ENCODE data around the gene DSCAML1. TPM values are rescaled to one million over a fixed set of nuclear protein-coding genes. Genes with fewer than 3 reads are reported as not detected.

DSCAML1 gene
- total RNA-seq, 1 experiment from 2014 or later, result not detected

GRCh38 chr11:117411736-117412135, 385.3 kb downstream of the DSCAML1 start:
- no peak for ATAC-seq
- no peaks in the 10 kb centered on the region for H3K9me3 ChIP-seq (ENCODE audit: low read length)
- no peaks in the 10 kb centered on the region for H3K9me2 ChIP-seq (replicated peaks; ENCODE audit: low read length)
- DNase-seq, result no peak
- H3F3A ChIP-seq (ENCODE audit: low read length, unreplicated experiment), result no peaks in the 10 kb centered on the region
- H3K36me3 ChIP-seq (ENCODE audit: low read depth, low read length), result peaks cover 10% of the 10 kb centered on the region; the same call in 1 of the 2 replicates
- H3K4me2 ChIP-seq (ENCODE audit: low read length), result no peak overlapping the region
- H3K27me3 ChIP-seq (ENCODE audit: low read length), result no peaks in the 10 kb centered on the region
- H2AFZ ChIP-seq (ENCODE audit: low read length), result no peak overlapping the region
- ChIA-PET POLR2A (ENCODE audit: unreplicated experiment) (no interaction called here), CTCF (no interaction called here)
- H4K20me1 ChIP-seq (ENCODE audit: low read length), result no peaks in the 10 kb centered on the region
- H3K4me1 ChIP-seq (ENCODE audit: insufficient read depth, low read length), result no peaks in the 10 kb centered on the region
- intact Hi-C loops (cut with micrococcal nuclease), result no loop called here
- H3K4me3 ChIP-seq (ENCODE audit: low read length), result no peak overlapping the region
- H3K9ac ChIP-seq (ENCODE audit: low read length), result no peak overlapping the region
- H3K27ac ChIP-seq (ENCODE audit: low read length), result no peak overlapping the region
- H3K79me2 ChIP-seq (ENCODE audit: low read length), result no peaks in the 10 kb centered on the region
- no TSS peak for BruUV-seq (replicated peaks)
- TF ChIP-seq CTCF (conservative IDR thresholded peaks at IDR 0.05; ENCODE audit: low read depth, low read length) (no peak), EZH2 (IDR thresholded peaks at IDR 0.05; ENCODE audit: low read length, unreplicated experiment) (no peak)

- ChIA-PET CTCF (no interaction called here), POLR2A (ENCODE audit: unreplicated experiment) (no interaction called here)
- Histone ChIP-seq H3F3A (ENCODE audit: low read length, unreplicated experiment) (no peaks in the 10 kb centered on the region), H3K4me1 (ENCODE audit: insufficient read depth, low read length) (no peaks in the 10 kb centered on the region), H3K27ac (ENCODE audit: low read length) (no peak overlapping the region), H3K36me3 (ENCODE audit: low read depth, low read length) (peaks cover 15% of the 10 kb centered on the region), H2AFZ (ENCODE audit: low read length) (no peak overlapping the region), H3K9me3 (ENCODE audit: low read length) (no peaks in the 10 kb centered on the region), H3K4me2 (ENCODE audit: low read length) (no peak overlapping the region), H4K20me1 (ENCODE audit: low read length) (no peaks in the 10 kb centered on the region), H3K9ac (ENCODE audit: low read length) (no peak overlapping the region), H3K79me2 (ENCODE audit: low read length) (no peaks in the 10 kb centered on the region), H3K27me3 (ENCODE audit: low read length) (no peaks in the 10 kb centered on the region), H3K4me3 (ENCODE audit: low read length) (no peak overlapping the region), H3K9me2 (replicated peaks; ENCODE audit: low read length) (no peaks in the 10 kb centered on the region)
- intact Hi-C loops (cut with micrococcal nuclease), result no loop called here
- no peak for ATAC-seq
- no TSS peak for BruUV-seq (replicated peaks)
- DNase-seq, result no peak
- TF ChIP-seq EZH2phosphoT487 (IDR thresholded peaks at IDR 0.05; ENCODE audit: borderline replicate concordance, low read length), result no peak
- TF ChIP-seq EZH2 (IDR thresholded peaks at IDR 0.05; ENCODE audit: low read length, unreplicated experiment), result no peak
- no peak for TF ChIP-seq CTCF (conservative IDR thresholded peaks at IDR 0.05; ENCODE audit: low read depth, low read length)
Observed at GRCh38 chr11:117410861-117411710, 385.9 kb downstream of the DSCAML1 start.

- no peaks in the 10 kb centered on the region for H3F3A ChIP-seq (ENCODE audit: low read length, unreplicated experiment)
- DNase-seq (no peak), ATAC-seq (no peak)
- no peaks in the 10 kb centered on the region for H3K9me3 ChIP-seq (ENCODE audit: low read length)
- H3K27ac ChIP-seq (ENCODE audit: low read length), result no peak overlapping the region
- ChIA-PET CTCF (no interaction called here), POLR2A (ENCODE audit: unreplicated experiment) (no interaction called here)
- no peak overlapping the region for H2AFZ ChIP-seq (ENCODE audit: low read length)
- no peaks in the 10 kb centered on the region for H3K27me3 ChIP-seq (ENCODE audit: low read length)
- intact Hi-C loops (cut with micrococcal nuclease), result no loop called here
- TF ChIP-seq CTCF (conservative IDR thresholded peaks at IDR 0.05; ENCODE audit: low read depth, low read length) (no peak), EZH2 (IDR thresholded peaks at IDR 0.05; ENCODE audit: low read length, unreplicated experiment) (no peak), EZH2phosphoT487 (IDR thresholded peaks at IDR 0.05; ENCODE audit: borderline replicate concordance, low read length) (no peak)
- no TSS peak for BruUV-seq (replicated peaks)
- H3K9ac ChIP-seq (ENCODE audit: low read length), result no peak overlapping the region
- H3K9me2 ChIP-seq (replicated peaks; ENCODE audit: low read length), result no peaks in the 10 kb centered on the region
- no peaks in the 10 kb centered on the region for H3K4me1 ChIP-seq (ENCODE audit: insufficient read depth, low read length)
- H3K4me2 ChIP-seq (ENCODE audit: low read length), result no peak overlapping the region
- no peaks in the 10 kb centered on the region for H4K20me1 ChIP-seq (ENCODE audit: low read length)
- peaks cover 21% of the 10 kb centered on the region for H3K36me3 ChIP-seq (ENCODE audit: low read depth, low read length)
- no peaks in the 10 kb centered on the region for H3K79me2 ChIP-seq (ENCODE audit: low read length)
- H3K4me3 ChIP-seq (ENCODE audit: low read length), result no peak overlapping the region
Observed at GRCh38 chr11:117410238-117410637, 386.8 kb downstream of the DSCAML1 start.
